GM12865 (cell line): ENCODE results near the gene EFS.

ENCODE experiments used
- DNase-seq: peaks from one replicate; pipeline ENCODE4 v3.0.0; 2010; ENCODE audit warnings: low read depth
- H3K4me3 ChIP-seq: 2 replicates; pipeline ENCODE4 v1.5.1; 2011; ENCODE audit warnings: mild to moderate bottlenecking, low read depth, low read length, control low read depth
- CTCF ChIP-seq: IDR thresholded peaks from 2 replicates; pipeline ENCODE4 v1.5.1; 2011; ENCODE audit warnings: low read length, control low read depth, low read depth, inconsistent platforms; ENCODE audit not compliant: insufficient read depth; ENCODE audit errors: missing control alignments

The EFS gene

GRCh38 chr14:23352506-23353432, 12.2 kb downstream of the EFS start, which contains the start of gene SLC22A17:
Gene SLC22A17 (minus strand): TSS chr14:23352887.
- no peak within 1 kb of the TSS for H3K4me3 ChIP-seq
- no peak for TF ChIP-seq CTCF
- no peak for DNase-seq

DNA sequence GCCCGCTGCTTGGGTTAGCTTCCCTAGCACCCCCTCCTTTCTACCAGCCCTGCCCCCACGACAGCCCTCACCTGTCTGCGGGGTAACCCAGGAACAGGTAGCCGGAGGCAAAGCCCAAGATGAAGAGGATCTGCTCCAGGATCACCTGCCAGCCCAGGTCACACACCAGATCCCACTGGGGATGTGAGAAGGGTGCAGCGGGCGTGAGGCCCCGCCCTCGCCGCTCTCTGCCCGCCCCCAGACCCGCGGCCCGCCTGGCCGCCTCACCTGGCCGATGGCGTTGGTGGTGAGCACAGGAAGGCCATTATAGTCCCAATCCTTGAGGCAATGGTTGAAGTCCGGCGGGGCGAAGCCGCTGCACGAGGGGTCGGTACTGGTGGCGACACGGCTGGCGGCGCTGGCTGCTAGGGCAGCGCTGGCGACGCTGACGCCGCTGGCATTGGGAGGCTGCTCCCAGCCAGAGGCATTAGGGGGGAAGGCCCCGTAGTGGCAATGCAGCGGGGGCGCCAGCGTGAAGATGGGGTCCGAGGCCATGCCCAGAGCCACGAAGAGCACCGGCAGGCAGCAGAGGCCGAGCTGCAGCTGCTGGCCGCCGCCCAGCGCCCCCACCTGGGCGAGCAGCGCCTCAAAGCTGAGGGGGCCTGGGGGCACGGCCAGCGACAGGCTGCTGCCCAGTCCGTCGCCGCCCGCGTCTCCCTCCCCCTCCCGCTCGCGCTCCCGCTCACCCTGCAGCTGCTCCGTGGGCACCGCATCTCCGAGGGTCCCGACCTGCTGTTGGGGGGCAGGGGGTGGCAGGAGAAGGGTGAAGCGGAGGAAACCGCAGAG, 13.1 kb downstream of the EFS start:
- no peak for TF ChIP-seq CTCF
- no peak overlapping the region for H3K4me3 ChIP-seq
- DNase-seq, result no peak

GRCh38 chr14:23349156-23349845, 15.7 kb downstream of the EFS start:
- TF ChIP-seq CTCF, result no peak
- DNase-seq, result no peak
- H3K4me3 ChIP-seq, result no peak overlapping the region

DNA sequence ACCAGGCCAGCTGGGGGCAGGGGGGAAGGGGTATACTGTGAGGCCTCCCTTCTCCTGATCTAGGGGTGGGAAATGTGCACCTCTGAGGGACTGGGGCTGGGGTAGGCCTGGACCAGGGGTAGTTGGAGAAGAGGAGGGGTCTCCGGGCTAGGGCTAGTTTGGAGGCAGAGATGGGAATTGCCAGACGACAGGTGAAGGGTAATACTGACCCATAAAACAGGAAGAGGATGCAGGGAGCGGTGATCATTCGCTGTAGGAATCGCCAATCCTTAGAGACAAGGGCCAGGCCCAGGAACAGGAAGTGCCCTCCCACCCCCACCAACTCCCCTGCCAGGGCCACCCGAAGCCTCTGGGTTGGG, 16.7 kb downstream of the EFS start:
- no peak for TF ChIP-seq CTCF
- no peak for DNase-seq

DNA sequence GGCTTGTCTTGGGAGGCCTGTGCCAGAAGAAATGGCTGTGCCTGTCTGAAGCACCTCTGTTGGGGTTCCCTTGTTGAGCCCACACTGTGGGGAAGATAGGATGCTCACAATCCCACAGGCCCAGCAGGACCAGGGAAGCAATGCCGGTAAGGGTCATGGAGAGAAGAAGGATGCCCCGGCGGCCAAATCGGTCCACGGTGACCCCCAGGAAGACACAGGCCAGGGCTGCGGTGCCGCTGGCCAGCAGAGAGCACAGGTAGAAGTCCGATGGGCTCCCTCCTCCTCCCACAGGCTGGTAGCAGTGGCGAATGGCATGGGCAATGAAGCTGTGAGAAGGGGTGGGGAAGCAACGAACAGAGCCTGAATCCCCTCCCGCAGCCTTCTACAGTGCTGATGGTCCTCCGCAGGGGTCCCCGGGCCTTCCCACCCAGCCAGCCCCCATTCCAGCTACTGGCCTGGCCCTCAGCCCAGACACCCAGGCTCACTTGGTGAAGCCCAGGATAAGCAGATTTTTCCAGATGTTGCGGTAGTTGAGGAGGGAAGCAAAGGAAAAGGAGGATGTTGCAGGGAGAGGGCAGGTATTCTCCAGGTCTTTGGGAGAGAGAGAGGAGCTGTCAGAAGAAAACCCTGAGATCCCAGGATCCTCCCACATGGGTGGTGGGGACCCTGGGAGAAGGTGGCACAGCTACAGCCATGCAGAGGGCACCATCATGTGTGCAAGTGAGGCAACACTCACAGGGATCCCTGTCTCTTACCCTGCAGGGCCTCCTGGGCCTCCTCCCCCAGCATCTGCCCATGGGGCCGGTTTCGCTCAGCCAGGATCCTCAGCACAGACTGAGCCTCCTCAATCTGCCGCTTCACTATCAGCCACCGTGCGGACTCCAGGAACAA, 17.3 kb downstream of the EFS start:
- DNase-seq, result no peak
- no peak for TF ChIP-seq CTCF
- no peak overlapping the region for H3K4me3 ChIP-seq

More for the DNA sequence above, 16.7 kb downstream of the EFS start:
- H3K4me3 ChIP-seq, result no peak overlapping the region
